NCI-H1105 treated with DMSO at 0.1 percent for 48 hours (cell line): ENCODE measurements around the gene P2RX2.
A peak's percentile ranks its signal among the peaks of the same experiment; 100 is the strongest.
"Not testable (repeated sequence)": the region's sequence is repeated elsewhere in the genome, so short reads cannot be mapped to it uniquely, and the experiment has no call there.

Source experiments
- DNase-seq: peaks from one replicate; lab custom pipeline; 2025; lab: John Stamatoyannopoulos, UW

The P2RX2 gene

DNA sequence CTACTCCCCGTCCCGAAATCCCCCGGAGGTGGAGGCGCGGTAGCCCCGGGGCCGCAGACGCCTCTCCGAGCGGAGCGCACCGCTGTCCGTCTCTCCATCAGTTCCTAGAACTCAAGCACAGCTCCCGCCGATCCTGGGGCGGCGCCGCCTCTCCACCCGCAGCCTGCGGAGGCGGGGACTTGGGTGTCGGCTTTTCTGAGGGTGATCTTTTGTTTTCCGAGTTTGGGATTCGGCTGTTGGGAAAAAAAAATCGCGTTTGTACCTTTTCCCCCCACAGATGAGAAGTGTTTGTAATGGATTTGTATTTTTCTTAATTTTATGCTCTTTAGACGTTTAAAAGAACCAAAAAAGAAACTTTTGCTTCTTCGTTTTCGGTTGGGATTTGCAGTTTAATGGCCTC lies 34.8 kb upstream of the P2RX2 start:
- no peak for DNase-seq

DNA sequence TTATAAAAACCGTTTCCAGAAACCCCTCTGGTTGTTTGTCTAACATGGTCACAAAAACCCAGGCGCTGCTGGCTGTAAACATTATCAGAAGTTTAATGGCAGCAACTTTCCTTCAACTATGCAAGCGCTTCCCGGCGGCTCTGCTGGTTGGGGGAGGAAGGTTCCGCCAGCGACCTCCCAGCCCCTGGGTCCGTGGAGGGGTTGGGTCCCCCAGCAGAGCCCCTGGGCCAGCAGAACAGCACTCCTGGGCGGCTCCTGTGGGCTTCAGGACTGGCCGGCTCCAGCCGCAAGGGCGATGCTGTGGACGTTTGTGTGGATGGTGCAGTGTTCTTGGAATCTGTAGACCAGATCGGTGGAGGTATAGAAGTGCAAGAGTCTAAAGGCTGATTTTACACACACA lies 34.1 kb upstream of the P2RX2 start:
- no peak for DNase-seq

DNA sequence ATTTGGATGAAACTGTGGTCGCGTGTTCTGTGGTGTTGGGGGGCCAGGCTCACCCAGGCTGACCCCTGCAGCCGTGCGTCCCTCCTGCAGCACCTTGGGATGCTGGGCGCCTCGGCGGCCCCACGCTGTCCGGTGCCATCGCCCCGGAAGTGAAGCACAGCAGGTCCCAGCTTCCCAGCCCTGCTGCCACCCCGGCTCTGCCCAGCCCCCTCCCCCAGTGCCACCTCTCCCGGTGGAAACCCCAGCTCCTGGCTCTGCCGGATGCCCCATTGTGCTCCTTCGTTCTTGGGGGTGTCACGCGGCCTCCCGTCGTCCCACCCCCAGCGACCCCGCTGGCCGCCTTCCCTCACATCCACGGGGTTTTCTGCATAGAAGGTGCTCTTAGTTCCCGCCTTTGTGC lies 33.4 kb upstream of the P2RX2 start:
- DNase-seq: no peak

DNA sequence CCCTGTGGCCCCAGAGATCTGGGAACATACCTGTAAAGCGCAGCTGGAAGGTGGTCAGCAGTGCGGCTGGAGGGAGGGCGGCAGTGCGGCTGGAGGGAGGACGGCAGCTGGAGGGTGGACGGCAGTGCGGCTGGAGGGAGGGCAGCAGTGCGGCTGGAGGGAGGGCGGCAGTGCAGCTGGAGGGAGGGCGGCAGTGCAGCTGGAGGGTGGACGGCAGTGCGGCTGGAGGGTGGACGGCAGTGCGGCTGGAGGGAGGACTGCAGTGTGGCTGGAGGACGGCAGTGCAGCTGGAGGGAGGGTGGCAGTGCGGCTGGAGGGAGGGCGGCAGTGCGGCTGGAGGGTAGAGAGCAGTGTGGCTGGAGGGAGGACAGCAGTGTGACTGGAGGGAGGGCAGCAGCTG lies 31.6 kb upstream of the P2RX2 start:
- DNase-seq: no peak

DNA sequence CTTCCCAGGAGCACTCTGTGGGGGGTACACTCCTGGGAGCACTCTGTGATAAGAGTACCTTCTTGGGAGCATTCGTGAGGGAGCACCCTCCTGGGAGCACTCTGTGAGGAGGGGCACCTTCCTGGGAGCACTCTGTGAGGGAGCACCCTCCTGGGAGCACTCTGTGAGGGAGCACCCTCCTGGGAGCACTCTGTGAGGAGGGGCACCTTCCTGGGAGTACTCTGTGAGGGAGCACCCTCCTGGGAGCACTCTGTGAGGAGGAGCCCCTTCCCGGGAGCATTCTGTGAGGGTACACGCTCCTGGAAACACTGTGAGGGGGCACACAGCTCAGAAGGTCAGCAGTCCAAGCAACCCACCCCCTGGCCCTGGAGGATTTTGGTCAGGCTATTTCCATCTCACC lies 30.8 kb upstream of the P2RX2 start:
- no peak for DNase-seq

DNA sequence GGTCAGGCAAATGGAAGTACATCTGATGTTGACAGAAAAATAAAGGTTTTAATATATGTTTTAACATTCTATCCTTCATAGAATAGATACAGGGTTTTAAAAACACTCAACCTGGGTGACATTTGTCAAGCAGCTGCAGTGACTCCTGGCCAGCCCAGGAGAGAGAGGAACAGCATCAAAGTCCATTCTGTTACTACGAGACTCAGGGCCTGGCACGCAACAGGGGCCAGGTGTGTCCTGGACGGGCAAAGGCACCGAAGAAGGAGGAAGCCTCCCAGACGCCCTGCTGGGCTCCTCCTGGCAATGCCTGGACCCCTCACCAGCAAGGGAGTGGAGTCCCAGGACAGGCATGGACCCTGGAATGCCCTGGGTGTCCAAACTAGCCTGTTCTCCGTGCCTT lies 30.3 kb upstream of the P2RX2 start:
- DNase-seq: no peak

DNA sequence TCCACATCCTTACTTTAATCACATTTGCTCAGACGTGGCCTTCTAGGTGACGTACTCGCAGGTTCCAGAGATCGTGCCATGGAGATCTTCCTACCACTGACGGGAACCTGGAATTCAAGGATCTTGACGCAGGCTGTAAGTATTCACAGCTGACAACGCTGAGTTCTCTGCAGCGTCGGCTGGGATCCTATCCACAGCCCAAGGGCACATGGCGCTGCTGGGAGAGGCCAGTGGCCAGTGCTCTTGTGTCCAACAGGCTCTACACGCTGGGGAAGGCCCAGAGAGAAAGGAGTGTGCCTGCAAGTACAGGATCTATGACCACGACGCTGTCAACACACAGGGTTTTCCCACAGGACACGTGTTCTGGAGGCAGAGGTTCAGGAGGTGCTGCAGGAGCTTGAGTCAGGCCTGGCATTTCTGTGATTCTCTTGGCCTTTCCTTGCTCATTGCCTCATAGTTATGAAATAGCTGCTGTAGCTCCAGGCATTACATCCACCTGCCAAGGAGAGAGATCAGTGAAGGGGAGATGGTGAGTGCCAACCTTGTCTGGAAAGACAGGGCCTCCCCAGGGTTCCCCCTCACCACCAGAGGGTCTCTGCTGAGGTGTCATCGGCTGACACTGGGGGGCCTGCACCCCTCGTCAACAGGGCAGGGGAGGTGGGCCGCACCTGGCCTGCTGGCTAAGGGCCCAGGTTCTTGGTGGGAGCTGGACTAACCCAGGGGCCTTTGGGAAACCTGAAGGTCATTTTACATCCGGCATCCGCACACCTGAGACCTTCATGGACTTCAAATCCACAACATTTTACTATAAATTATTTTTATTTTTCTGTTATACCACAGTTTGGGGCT lies 29.5 kb upstream of the P2RX2 start:
- DNase-seq: no peak

DNA sequence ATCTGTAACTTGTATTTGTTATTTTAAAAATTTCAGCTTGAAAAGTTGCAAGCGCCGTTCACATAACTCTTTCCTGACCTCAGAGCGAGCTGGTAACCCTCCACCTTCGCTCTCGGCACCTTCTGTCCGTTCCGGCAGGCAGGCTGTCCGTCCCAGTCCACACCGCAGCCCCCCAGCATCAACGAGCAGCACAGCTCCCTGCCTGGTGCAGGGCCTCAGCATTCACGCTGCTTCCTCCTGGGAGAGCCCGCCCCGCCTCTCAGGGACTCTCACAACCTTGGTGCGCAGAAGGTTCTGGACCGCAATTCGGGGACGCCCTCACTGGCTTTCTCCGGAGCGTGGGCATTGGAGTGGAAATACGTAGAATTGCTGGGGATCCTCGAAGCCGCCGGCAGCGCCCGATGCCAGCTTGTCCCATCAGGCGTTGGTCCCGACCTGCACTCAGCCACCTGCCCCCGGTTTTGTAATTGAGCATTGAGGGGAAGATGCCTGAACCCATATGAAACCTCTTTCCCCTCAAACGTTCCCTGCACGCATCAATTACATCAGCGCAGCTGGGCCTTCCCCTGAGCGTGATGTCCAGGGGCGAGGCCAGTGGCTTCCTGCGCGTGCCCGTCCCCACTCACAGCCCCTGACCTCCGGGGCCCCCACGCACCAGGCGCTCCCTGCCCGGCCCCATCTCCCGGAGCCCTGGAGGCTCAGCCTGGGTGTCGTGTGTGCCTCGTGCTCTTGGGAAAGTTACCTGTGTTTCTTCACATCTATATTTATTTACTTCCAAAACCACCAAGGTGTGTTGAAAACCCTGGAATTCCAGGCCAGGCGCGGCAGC lies 27.3 kb upstream of the P2RX2 start:
- DNase-seq: no peak

DNA sequence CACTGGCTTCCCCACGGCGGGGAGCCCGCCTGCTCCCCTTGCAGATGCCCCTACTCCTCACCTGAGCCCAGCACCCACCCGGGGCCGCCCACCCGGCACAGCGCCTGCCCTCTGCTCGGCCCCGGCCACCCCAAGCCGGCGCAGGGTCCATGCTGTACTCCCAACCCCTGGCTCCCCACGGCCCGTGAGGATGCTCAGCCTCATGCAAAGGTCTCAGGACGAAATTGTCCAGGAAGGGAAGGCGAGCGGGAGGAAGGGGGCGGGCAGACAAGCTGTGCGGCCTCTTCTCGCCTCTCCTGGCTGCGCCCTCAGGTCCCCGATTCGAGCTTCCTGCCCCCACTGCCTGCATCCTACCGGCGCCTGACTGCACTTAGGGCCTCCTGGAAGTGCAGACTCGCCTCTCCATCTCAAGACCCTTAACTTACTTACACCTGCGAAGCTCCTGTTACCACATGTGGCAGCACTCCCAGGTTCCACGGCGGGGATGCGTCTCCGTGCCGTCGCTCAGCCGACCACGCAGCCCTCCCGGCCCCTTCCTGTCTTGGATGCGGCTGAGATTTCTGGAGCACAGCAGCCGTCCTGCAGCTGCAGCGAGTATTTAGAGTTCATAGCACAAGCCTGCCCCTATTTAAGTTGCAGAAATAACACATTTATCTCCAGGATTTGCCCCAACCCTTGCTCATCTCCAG lies 26.1 kb upstream of the P2RX2 start:
- DNase-seq: no peak

DNA sequence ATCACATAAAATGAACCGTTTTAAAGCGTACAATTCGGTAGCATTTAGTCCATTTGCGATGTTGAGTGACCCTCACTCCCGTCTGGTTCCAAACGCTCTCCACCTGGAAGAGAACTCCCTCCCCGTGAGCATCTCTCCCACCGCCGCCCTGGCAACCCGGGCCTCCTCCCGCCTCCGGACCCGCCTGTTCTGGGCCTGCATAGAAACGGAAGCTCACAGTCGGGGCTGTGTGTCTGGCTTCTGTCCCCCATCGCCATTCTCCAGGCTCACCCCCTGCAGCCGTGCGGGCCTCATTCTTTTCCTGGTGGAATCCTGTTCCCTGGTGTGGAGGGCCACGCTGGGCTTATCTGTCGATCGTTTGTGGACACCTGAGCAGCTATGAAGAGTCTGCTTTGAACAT lies 25.5 kb upstream of the P2RX2 start:
- no peak for DNase-seq

DNA sequence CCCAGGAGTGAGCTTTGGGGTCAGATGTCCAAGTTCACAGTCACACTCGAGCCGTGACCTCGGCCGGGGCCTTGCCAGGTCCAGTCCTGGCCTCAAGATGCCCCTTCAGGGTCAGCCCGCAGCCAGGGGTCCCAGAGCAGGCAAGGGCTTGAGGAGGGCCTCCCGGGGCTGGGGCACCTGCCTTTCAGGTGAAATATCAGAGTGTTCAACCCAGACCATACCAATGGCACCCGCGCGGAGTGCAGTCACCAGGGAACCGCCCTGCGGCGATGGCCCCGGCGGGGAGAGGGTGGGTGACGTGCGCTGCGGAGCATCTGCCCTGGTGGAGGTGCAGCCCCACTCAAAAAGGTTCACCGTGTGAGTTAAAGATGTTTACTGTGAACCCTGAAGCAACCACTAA lies 25.1 kb upstream of the P2RX2 start:
- no peak for DNase-seq

DNA sequence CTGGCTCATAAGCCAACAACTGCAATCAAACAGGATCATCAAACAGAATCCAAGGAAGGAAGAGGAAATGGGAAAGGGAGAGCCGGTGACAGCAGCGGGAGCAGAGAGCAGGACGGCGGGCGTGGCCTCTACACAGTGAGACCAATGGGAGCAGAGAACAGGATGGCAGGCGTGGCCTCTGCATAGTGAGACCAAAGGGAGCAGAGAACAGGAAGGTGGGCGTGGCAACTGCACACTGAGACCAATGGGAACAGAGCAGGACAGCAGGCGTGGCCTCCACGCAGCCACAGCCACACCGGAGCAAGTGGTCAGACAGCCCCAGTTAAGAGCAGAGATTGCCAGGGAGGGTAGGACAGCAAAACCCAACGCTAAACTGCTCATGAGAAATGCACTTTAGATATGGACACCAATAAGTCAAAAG lies 24.6 kb upstream of the P2RX2 start:
- DNase-seq: no peak

DNA sequence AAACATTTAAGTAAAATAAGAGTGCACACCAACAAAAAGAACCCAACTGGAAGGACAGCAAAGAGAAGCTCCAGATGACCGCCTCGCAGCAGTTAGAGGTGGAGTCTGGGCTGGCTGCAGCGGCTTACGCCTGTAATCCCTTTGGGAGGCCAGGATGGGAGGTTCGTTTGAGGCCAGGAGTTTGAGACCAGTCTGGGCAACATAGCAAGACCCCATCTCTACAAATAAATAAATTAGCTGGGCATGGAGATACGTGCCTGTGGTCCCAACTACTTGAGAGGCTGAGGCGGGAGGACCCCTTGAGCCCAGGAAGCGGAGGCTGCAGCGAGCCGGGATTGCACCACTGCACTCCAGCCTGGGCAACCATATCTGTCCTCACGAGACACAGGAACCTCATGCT lies 23.4 kb upstream of the P2RX2 start:
- no peak for DNase-seq

DNA sequence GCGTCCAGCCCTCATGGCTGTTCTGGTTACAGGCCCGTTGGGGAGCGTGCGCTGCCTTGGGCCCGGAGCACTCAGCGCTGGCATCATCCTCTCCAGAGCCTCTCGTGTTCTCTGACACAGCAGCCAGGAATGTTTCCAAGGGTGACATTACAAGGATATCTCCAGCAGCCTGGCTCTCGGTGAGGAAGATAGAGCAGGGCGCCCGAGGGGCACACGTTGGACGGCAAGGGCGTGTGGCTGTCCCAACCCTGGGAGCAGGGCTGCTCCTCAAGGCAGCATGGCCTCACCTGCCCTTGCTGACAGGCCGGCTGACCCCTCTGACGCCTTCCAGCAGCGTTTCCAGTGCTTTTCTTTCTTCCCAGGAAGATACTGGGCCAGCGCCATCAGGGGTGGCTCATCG lies 22.6 kb upstream of the P2RX2 start:
- DNase-seq: no peak

DNA sequence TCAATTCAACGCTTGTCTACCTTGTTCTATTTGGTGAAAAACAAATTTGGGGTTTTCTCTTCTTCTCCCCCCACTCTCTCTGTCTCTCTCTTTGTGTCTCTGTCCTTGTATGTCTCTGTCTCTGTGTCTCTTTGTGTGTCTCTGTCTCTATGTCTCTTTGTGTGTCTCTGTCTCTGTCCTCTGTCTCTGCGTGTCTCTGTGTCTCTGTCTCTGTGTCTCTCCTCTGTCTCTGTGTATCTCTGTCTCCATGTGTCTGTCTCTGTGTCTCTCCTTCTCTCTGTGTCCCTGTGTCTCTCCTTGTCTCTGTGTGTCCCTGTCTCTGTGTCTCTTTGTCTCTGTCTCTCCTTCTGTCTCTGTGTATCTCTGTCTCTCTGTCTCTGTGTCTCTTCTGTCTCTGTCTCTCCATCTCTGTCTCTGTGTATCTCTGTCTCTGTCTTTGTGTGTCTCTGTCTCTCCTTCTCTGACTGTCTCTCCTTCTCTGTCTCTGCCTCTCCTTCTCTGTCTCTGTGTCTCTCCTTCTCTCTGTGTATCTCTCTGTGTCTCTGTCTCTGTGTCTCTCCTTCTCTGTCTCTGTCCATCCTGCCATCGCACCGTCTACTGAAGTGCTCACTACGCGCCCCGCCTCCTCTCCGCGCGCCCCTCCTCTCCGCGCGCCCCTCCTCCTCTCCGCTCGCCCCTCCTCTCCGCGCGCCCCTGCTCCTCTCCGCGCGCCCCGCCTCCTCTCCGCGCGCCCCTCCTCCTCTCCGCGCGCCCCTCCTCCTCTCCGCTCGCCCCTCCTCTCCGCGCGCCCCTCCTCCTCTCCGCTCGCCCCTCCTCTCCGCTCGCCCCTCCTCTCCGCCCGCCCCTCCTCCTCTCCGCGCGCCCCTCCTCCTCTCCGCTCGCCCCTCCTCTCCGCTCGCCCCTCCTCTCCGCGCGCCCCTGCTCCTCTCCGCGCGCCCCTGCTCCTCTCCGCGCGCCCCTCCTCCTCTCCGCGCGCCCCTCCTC lies 21.0 kb upstream of the P2RX2 start:
- peak; percentile 15 for DNase-seq

DNA sequence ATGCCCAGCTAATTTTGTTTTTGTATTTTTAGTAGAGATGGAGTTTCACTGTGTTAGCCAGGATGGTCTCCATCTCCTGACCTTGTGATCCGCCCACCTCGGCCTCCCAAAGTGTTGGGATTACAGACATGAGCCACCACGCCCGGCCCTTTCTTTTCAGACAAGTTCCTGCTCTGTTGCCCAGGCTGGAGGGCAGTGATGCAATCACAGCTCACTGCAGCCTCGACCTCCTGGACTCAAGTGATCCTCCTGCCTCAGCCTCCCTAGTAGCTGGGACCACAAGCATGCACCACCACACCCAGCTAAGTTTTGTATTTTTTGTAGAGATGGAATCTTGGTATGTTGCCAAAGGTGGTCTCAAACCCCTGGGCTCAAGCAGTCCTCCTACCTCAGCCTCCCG lies 19.1 kb upstream of the P2RX2 start:
- DNase-seq: not testable (repeated sequence)

DNA sequence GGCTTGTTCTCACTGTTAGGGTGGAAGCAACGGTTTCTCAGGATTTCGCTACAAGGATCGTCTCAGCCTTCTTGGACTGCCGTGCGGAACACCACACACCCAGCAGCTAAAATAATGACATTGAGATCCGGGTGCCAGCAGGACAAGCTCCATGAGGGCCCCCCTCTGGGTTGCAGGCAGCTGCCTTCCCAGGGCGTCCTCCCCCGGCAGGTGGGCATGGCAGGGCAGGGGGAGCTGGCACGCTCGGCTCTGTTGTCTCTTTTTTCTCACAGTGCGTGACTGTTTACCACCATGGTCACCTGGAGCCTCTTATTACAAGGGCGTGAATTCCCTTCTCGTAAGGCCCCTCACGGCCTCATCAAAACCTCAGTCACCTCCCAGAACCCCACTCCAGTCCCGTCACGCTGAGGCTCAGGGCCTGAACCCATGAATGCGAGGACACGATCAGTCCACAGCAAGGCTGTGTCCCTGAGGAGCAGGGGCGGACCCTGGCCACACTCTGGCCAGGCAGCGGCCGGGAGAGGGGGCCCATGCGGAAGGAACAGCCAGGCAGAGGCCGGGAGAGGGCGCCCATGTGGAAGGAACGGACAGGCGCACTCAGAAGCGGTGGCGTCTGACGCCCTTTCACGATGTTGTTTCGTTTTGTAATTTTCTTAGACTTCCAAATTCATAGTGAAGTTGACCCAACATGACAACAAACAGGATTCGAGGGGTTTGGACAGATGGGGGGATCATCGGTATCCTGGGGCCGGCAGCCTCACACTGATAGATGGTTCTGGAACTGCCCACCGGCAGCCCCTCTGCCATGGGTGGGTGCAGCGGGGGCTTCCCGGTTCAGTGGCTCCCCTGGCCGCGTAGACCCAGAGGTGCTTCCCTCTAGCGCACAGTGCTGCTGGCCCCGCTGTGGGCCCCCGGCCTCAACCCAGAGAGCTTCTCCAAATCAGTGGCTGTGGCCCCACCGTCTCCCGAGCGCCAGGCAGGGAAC lies 18.2 kb upstream of the P2RX2 start:
- DNase-seq: no peak

DNA sequence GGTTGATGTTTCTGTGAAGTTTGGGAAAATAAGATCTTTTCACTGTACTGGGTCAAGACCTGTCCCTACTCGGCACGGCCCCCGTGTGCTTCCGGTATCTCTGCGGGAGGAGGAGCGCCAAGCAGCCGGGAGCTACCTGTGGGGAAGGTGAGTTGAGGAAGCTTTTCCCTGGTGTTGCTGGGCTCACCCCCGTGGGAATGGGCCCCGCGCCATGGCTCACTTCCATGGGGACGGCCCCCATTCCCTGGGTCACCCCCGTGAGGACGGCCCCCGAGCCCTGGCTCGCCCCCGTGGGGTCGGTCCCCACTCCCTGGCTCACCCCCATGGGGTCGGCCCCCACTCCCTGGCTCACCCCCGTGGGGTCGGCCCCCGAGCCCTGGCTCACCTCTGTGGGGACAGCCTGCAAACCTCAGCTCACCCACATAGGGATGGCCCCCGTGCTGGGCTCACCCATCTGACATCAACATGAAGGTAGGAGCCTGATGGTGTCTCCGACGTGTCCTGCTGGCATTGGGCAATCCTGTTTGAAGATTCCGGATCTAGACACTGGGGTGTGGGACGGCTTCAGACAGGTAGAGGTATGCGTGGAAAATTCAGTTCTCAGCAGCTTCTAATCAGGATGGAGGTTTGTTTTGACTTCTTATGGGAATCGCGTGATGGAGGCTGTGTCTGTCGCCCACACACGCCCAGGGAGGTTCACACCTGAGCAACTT lies 17.2 kb upstream of the P2RX2 start:
- no peak for DNase-seq

DNA sequence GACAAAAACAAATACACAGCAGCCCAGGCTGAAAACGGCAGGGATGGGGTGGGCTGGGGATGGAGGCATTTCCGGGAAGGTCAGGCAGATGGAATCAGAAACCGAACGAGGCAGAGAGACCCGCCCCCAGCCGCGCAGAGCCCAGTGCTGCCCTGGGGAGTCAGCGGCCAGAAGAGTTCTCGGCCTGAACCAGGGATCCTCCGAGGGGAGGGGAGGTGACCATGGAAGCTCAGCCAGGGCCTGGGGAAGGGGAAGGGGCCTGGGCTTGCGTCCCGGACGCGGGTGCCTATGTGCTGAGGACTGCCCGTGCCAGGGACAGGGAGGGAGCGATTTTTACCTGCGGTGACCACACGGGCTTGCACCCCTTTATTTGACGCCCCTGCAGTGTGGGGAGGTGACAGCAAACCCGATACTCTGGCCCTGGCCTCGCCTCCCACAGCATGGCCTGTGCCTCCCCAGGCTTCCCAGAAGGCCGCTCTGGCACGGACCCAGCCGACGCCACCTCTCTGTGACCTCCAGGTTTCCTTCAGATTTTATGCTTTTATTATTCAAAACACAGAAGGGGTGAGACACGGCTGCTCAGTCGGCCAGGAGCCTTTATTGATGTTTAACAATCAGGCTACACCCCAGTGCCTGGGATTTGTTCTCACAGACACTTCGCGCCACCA lies 15.9 kb upstream of the P2RX2 start:
- DNase-seq: no peak
